Measurements from ENCODE around the gene BAK1. TPM values are rescaled to one million over a fixed set of nuclear protein-coding genes. Genes with fewer than 3 reads are reported as not detected.

The BAK1 gene
- total and polyA plus RNA-seq, 2 of the 13 experiments (the other 11 are each of a cell fraction or from before 2014, with no cell fraction given): 15.0 to 23.8 TPM

GRCh38 chr6:33585403-33586107 lies 5.5 kb upstream of the BAK1 start (continued):
- TF ChIP-seq PCBP2 (optimal IDR thresholded peaks at IDR 0.05; ENCODE audit: low read depth, low read length, poor library complexity, severe bottlenecking) (no peak), SMC3 (IDR thresholded peaks at IDR 0.05; ENCODE audit: low read length) (peak; percentile 74), FIP1L1 (IDR thresholded peaks at IDR 0.05; ENCODE audit: borderline replicate concordance, insufficient read depth, low read depth, low read length) (no peak), ZNF101 (CRISPR knock-in tag; IDR thresholded peaks at IDR 0.05; ENCODE audit: borderline replicate concordance, low read depth) (no peak), NCOA1 (CRISPR knock-in tag; IDR thresholded peaks at IDR 0.05) (peak; percentile 70; the same call in 1 of the 2 replicates), ZSCAN22 (CRISPR knock-in tag; IDR thresholded peaks at IDR 0.05) (no peak), ARNT2 (CRISPR knock-in tag; IDR thresholded peaks at IDR 0.05; ENCODE audit: low read depth) (no peak), ZFX (CRISPR knock-in tag; IDR thresholded peaks at IDR 0.05; ENCODE audit: low read depth) (peak; percentile 68; the same call in 1 of the 2 replicates), ZNF724P (CRISPR knock-in tag; IDR thresholded peaks at IDR 0.05; ENCODE audit: borderline replicate concordance) (no peak), ZNF44 (CRISPR knock-in tag; IDR thresholded peaks at IDR 0.05) (no peak), HCFC1 (IDR thresholded peaks at IDR 0.05; ENCODE audit: low read depth, low read length) (no peak), CBX2 (IDR thresholded peaks at IDR 0.05; ENCODE audit: low read depth, low read length) (no peak), CBX2 (CRISPR knock-in tag; IDR thresholded peaks at IDR 0.05; ENCODE audit: low read depth) (no peak), ZNF432 (CRISPR knock-in tag; IDR thresholded peaks at IDR 0.05; ENCODE audit: borderline replicate concordance) (no peak), RFX3 (CRISPR knock-in tag; IDR thresholded peaks at IDR 0.05) (no peak), ZNF761 (CRISPR knock-in tag; conservative IDR thresholded peaks at IDR 0.05) (no peak), PLRG1 (conservative IDR thresholded peaks at IDR 0.05) (no peak), ZFP36L1 (CRISPR knock-in tag; IDR thresholded peaks at IDR 0.05) (no peak), CHCHD3 (CRISPR knock-in tag; IDR thresholded peaks at IDR 0.05) (no peak)
- TF ChIP-seq, protein P1, sequence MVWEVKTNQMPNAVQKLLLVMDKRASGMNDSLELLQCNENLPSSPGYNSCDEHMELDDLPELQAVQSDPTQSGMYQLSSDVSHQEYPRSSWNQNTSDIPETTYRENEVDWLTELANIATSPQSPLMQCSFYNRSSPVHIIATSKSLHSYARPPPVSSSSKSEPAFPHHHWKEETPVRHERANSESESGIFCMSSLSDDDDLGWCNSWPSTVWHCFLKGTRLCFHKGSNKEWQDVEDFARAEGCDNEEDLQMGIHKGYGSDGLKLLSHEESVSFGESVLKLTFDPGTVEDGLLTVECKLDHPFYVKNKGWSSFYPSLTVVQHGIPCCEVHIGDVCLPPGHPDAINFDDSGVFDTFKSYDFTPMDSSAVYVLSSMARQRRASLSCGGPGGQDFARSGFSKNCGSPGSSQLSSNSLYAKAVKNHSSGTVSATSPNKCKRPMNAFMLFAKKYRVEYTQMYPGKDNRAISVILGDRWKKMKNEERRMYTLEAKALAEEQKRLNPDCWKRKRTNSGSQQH (CRISPR knock-in tag; IDR thresholded peaks at IDR 0.05; ENCODE audit: low read depth): no peak
- TF ChIP-seq, protein P2, sequence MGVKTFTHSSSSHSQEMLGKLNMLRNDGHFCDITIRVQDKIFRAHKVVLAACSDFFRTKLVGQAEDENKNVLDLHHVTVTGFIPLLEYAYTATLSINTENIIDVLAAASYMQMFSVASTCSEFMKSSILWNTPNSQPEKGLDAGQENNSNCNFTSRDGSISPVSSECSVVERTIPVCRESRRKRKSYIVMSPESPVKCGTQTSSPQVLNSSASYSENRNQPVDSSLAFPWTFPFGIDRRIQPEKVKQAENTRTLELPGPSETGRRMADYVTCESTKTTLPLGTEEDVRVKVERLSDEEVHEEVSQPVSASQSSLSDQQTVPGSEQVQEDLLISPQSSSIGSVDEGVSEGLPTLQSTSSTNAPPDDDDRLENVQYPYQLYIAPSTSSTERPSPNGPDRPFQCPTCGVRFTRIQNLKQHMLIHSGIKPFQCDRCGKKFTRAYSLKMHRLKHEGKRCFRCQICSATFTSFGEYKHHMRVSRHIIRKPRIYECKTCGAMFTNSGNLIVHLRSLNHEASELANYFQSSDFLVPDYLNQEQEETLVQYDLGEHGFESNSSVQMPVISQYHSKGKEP (CRISPR knock-in tag; IDR thresholded peaks at IDR 0.05): no peak
- TF ChIP-seq, protein P3, sequence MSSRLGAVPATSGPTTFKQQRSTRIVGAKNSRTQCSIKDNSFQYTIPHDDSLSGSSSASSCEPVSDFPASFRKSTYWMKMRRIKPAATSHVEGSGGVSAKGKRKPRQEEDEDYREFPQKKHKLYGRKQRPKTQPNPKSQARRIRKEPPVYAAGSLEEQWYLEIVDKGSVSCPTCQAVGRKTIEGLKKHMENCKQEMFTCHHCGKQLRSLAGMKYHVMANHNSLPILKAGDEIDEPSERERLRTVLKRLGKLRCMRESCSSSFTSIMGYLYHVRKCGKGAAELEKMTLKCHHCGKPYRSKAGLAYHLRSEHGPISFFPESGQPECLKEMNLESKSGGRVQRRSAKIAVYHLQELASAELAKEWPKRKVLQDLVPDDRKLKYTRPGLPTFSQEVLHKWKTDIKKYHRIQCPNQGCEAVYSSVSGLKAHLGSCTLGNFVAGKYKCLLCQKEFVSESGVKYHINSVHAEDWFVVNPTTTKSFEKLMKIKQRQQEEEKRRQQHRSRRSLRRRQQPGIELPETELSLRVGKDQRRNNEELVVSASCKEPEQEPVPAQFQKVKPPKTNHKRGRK (CRISPR knock-in tag; IDR thresholded peaks at IDR 0.05): no peak
- TF ChIP-seq, protein P4, sequence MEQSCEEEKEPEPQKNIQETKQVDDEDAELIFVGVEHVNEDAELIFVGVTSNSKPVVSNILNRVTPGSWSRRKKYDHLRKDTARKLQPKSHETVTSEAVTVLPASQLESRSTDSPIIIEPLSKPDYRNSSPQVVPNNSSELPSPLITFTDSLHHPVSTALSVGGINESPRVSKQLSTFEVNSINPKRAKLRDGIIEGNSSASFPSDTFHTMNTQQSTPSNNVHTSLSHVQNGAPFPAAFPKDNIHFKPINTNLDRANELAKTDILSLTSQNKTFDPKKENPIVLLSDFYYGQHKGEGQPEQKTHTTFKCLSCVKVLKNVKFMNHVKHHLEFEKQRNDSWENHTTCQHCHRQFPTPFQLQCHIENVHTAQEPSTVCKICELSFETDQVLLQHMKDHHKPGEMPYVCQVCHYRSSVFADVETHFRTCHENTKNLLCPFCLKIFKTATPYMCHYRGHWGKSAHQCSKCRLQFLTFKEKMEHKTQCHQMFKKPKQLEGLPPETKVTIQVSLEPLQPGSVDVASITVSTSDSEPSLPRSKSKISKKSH (CRISPR knock-in tag; IDR thresholded peaks at IDR 0.05; ENCODE audit: borderline replicate concordance): peak; percentile 38; the same call in 1 of the 2 replicates

Data from HepG2 (cell line).